H1 (cell line): ENCODE measurements around the gene MRTFB. TPM values are rescaled to one million over a fixed set of nuclear protein-coding genes. Genes with fewer than 3 reads are reported as not detected.

Experiments used
- CBX5 ChIP-seq: fragments of 300-800, 300-1000 bp; sonication (generic); IDR thresholded peaks from 2 replicates; pipeline ENCODE4 v1.7.1; 2016; ENCODE audit warnings: antibody characterized with exemption, low read length, low read depth
- CHD2 ChIP-seq: IDR thresholded peaks from 2 replicates; pipeline ENCODE4 v1.6.1; 2012; ENCODE audit warnings: low read length, improper control_type of control experiment
- YY1 ChIP-seq: IDR thresholded peaks from 2 replicates; pipeline ENCODE4 v1.6.1; 2011; ENCODE audit warnings: low read depth, mild to moderate bottlenecking, low read length
- polyA plus RNA-seq, 7 experiments: library from polyadenylated mRNA; depleted of rRNA in 3 of 7; stranded (reverse) in 5 of 7; unstranded in 2 of 7; fragments of >200 nt in 5 of 7; fragments of 200-250 nt in 2 of 7; gene quantifications; 1 replicate in 5 of 7; 2 replicates in 1 of 7; 4 replicates in 1 of 7; pipeline versions ENCODE4 v1.2.1 to v1.2.3, GENCODE V29; 2011 to 2013; ENCODE audit warnings: missing spikeins in 2 of 7, mixed read lengths in 2 of 7
- total RNA-seq: library from RNA; stranded (reverse); fragmentation: NEBNext Ultra II Directional; extraction: Animal tissue kit (Norgen Biotek cat#: 25700); gene quantifications from 2 replicates; pipeline ENCODE4 v1.2.1, GENCODE V29; 2021

The MRTFB gene
- total and polyA plus RNA-seq, 2 of the 8 experiments (the other 6 are each of a cell fraction or from before 2014, with no cell fraction given), result 13.5 to 34.9 TPM

DNA sequence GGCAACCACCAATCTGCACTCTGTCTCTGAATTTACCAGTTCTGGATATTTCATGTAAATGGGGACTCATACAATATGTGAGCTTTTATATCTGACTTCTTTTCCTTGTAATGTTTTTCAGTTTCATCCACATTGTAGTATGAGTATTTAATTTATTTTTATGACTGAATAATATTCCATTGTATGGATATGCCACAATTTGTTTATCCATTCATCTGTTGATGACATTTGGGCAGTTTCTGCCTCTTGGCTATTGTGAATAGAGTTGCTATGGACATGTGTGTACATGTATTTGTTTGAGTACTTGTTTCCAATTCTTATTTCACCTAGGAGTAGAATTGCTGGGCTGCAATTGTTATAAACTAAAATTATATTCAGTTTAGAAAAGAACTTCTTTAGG lies 126.9 kb downstream of the MRTFB start (continued):
- TF ChIP-seq CHD2, result no peak
- no peak for TF ChIP-seq CBX5
- TF ChIP-seq YY1, result no peak
